Endothelial cell of umbilical vein (primary cell): Measurements from ENCODE around the gene MAP4K4. TPM values are rescaled to one million over a fixed set of nuclear protein-coding genes. Genes with fewer than 3 reads are reported as not detected.

Source experiments
- BruUV-seq: library from RNA; stranded (reverse); fragments of 400-500 nt; replicated peaks from 2 replicates; lab custom pipeline; 2021; lab: Mats Ljungman, UMichigan
- CTCF ChIA-PET: fragments of 300-600, 350-600 bp; sonication (Branson Sonifier 250); formaldehyde crosslinking; loops from one replicate; lab custom pipeline; 2021; ENCODE audit warnings: antibody characterized with exemption, inconsistent platforms; lab: Charles Lee
- POLR2A ChIA-PET: fragments of 300-600, 350-600 bp; sonication (Branson Sonifier 250); formaldehyde crosslinking; loops from one replicate; lab custom pipeline; 2021; ENCODE audit warnings: antibody characterized with exemption, inconsistent platforms; lab: Charles Lee
- DNase-seq: peaks from one replicate; pipeline ENCODE4 v3.0.0-alpha.2; 2011; ENCODE audit warnings: low read depth, low spot score
- FAIRE-seq: peaks from 2 replicates; lab custom pipeline; 2011; peaks lifted over from hg19 to GRCh38; lab: Jason Lieb, UNC
- H2AFZ ChIP-seq: 2 replicates; pipeline ENCODE4 v1.6.0; 2012; ENCODE audit warnings: low read depth, low read length, control low read depth, inconsistent platforms
- H3K27ac ChIP-seq: 2 replicates; pipeline ENCODE4 v1.5.1; 2011; ENCODE audit warnings: low read depth, mild to moderate bottlenecking, control low read depth, low read length, moderate library complexity; ENCODE audit not compliant: insufficient read depth
- H3K27me3 ChIP-seq, 2 experiments: 2 replicates each; pipeline versions ENCODE4 v1.6.0 to v1.6.1; 2011; ENCODE audit warnings: low read length in 2 of 2, mixed read lengths in 1 of 2; ENCODE audit not compliant: control insufficient read depth in 2 of 2, insufficient read depth in 2 of 2
- H3K36me3 ChIP-seq, 2 experiments: 2 replicates in 1 of 2; 3 replicates in 1 of 2; pipeline ENCODE4 v1.5.1; 2011; ENCODE audit warnings: low read length in 2 of 2, mild to moderate bottlenecking in 1 of 2, moderate library complexity in 1 of 2; ENCODE audit not compliant: control insufficient read depth in 2 of 2, insufficient read depth in 2 of 2; ENCODE audit errors: extremely low read depth in 1 of 2
- H3K4me1 ChIP-seq: 3 replicates; pipeline ENCODE4 v1.5.1; 2011; ENCODE audit warnings: mild to moderate bottlenecking, low read length; ENCODE audit not compliant: control insufficient read depth, insufficient read depth; ENCODE audit errors: extremely low read depth
- H3K4me2 ChIP-seq: 2 replicates; pipeline ENCODE4 v1.6.1; 2011; ENCODE audit warnings: low read length, control low read depth, mixed read lengths; ENCODE audit not compliant: insufficient read depth
- H3K4me3 ChIP-seq, 3 experiments: fragments of 200-600 bp in 1 of 3; sonication (generic), shearing (Covaris generic) in 1 of 3; replicated peaks in 1 of 3; 2 replicates each; pipeline ENCODE4 v1.5.1; 2011 to 2016; ENCODE audit warnings: control low read depth in 3 of 3, low read length in 3 of 3, mild to moderate bottlenecking in 2 of 3, inconsistent platforms in 1 of 3, low read depth in 1 of 3, moderate library complexity in 1 of 3; ENCODE audit not compliant: insufficient read depth in 1 of 3
- H3K79me2 ChIP-seq: 2 replicates; pipeline ENCODE4 v1.6.0; 2012; ENCODE audit warnings: low read length, inconsistent platforms; ENCODE audit not compliant: control insufficient read depth, insufficient read depth
- H3K9ac ChIP-seq: replicated peaks from 2 replicates; pipeline ENCODE3; 2011; ENCODE audit warnings: low read length, control low read depth; ENCODE audit not compliant: insufficient read depth; ENCODE audit errors: extremely low read depth
- H3K9me1 ChIP-seq: replicated peaks from 3 replicates; pipeline ENCODE4 v1.6.0; 2011; ENCODE audit warnings: mild to moderate bottlenecking, low read length; ENCODE audit not compliant: control insufficient read depth, insufficient read depth; ENCODE audit errors: extremely low read depth
- H3K9me3 ChIP-seq: replicated peaks from 2 replicates; pipeline ENCODE4 v1.5.1; 2012; ENCODE audit warnings: low read length, inconsistent platforms; ENCODE audit not compliant: control insufficient read depth, insufficient read depth
- H4K20me1 ChIP-seq: replicated peaks from 2 replicates; pipeline ENCODE3; 2011; ENCODE audit warnings: mild to moderate bottlenecking, low read length; ENCODE audit not compliant: control insufficient read depth, insufficient read depth; ENCODE audit errors: extremely low read depth
- CTCF ChIP-seq, 2 donors: IDR thresholded peaks; 1 replicate in 1 of 2; 2 replicates in 1 of 2; pipeline ENCODE4 v1.5.1; 2011; ENCODE audit warnings: low read length in 2 of 2, mild to moderate bottlenecking in 2 of 2, moderate library complexity in 2 of 2, control low read depth in 1 of 2, inconsistent platforms in 1 of 2, low read depth in 1 of 2; ENCODE audit not compliant: insufficient read depth in 1 of 2; ENCODE audit errors: extremely low read depth in 1 of 2
- EZH2 ChIP-seq: IDR thresholded peaks from 2 replicates; pipeline ENCODE4 v1.6.1; 2012; ENCODE audit warnings: borderline replicate concordance, low read depth, mild to moderate bottlenecking, moderate library complexity, low read length, inconsistent platforms; ENCODE audit not compliant: severe bottlenecking
- FOS ChIP-seq: IDR thresholded peaks from 2 replicates; pipeline ENCODE4 v1.6.1; 2011; ENCODE audit warnings: mild to moderate bottlenecking, low read length, moderate library complexity, borderline replicate concordance; ENCODE audit not compliant: insufficient read depth
- GATA2 ChIP-seq: IDR thresholded peaks from 2 replicates; pipeline ENCODE4 v1.7.0; 2011; ENCODE audit warnings: low read depth, mild to moderate bottlenecking, moderate library complexity, mixed read lengths, low read length; ENCODE audit not compliant: insufficient read length, insufficient read depth
- JUN ChIP-seq: IDR thresholded peaks from 2 replicates; pipeline ENCODE4 v1.6.1; 2011; ENCODE audit warnings: borderline replicate concordance, low read depth; ENCODE audit not compliant: insufficient read length, insufficient read depth
- MAX ChIP-seq: IDR thresholded peaks from 2 replicates; pipeline ENCODE4 v1.6.1; 2011; ENCODE audit not compliant: insufficient read depth, insufficient read length
- MYC ChIP-seq: IDR thresholded peaks from one replicate; pipeline ENCODE4 v1.6.1; 2011; ENCODE audit warnings: mild to moderate bottlenecking, low read depth, low read length
- POLR2A ChIP-seq: IDR thresholded peaks from 2 replicates; pipeline ENCODE4 v1.6.1; 2012; ENCODE audit warnings: low read depth, mild to moderate bottlenecking, control low read depth, low read length
- POLR2AphosphoS5 ChIP-seq: IDR thresholded peaks from 2 replicates; pipeline ENCODE4 v1.6.1; 2012; ENCODE audit warnings: low read depth, mild to moderate bottlenecking, control low read depth, low read length, moderate library complexity; ENCODE audit not compliant: insufficient read depth
- dilution Hi-C: fragments of 300-500 bp; cut with MboI; formaldehyde crosslinking; loops from one replicate; pipeline ENCODE4 v1.15.0; 2019; ENCODE audit warnings: low sequenced_read_pairs; ENCODE audit not compliant: extremely low pct_ligation_motif_present
- intact Hi-C: fragments of 100-400 bp; cut with micrococcal nuclease; formaldehyde crosslinking; loops from one replicate; pipeline ENCODE4 v1.10.0; 2022
- polyA plus RNA-seq, 4 experiments: library from polyadenylated mRNA; depleted of rRNA in 3 of 4; stranded (reverse) in 3 of 4; unstranded in 1 of 4; fragments of >200 nt; gene quantifications; 2 replicates each; pipeline versions ENCODE4 v1.2.1 to v1.2.3, GENCODE V29; 2011 to 2012; ENCODE audit warnings: missing spikeins in 1 of 4
- total RNA-seq: library from RNA; stranded (reverse); gene quantifications from 2 replicates; pipeline ENCODE4 v1.2.3, GENCODE V29; 2021

The MAP4K4 gene
- total and polyA plus RNA-seq, 2 donors (not counting 3 experiments of a cell fraction or from before 2014, with no cell fraction given) = 79.4 to 269 TPM

- H3K9me1 ChIP-seq = no peaks in the 10 kb centered on the region
- H3K4me2 ChIP-seq = peak overlapping the region; percentile 96
- POLR2A ChIA-PET = interaction anchor here (0.6 to 1.4 kb wide), 7 partner anchors 8 to 125 kb away, joined by 3 to 6 read pairs (median 4); no protein-coding TSS in a partner anchor
- H3K79me2 ChIP-seq = peaks cover 71% of the 10 kb centered on the region
- H3K27ac ChIP-seq = peak overlapping the region; percentile 85
- intact Hi-C loops = loop anchor here (2.0 to 10.0 kb wide), 7 partner anchors 57 to 607 kb away; no protein-coding TSS in a partner anchor
- TF ChIP-seq POLR2AphosphoS5 = peak; percentile 5
- TF ChIP-seq CTCF (IDR thresholded peaks at IDR 0.05; ENCODE audit: extremely low read depth in 1 of 2, insufficient read depth in 1 of 2, low read depth in 1 of 2, low read length in 2 of 2) = no peak
- CTCF ChIA-PET = interaction anchor here (0.7 to 3.6 kb wide), 16 partner anchors 25 to 358 kb away, joined by 3 to 64 read pairs (median 6); no protein-coding TSS in a partner anchor
- DNase-seq = peak; percentile 63
- H3K9me3 ChIP-seq = no peaks in the 10 kb centered on the region
- no peak overlapping the region for H2AFZ ChIP-seq
- H3K4me1 ChIP-seq = peaks cover 31% of the 10 kb centered on the region
- H4K20me1 ChIP-seq = peaks cover 8% of the 10 kb centered on the region
- H3K27me3 ChIP-seq = no peaks in the 10 kb centered on the region
- FAIRE-seq = no peak
- dilution Hi-C loops = no loop called here
- H3K36me3 ChIP-seq = peaks cover 2 to 4% of the 10 kb centered on the region in 2 experiments
- BruUV-seq = no TSS peak
- H3K4me3 ChIP-seq = peak overlapping the region; percentile 55 to 98 (median 96)
- peak overlapping the region; percentile 88 for H3K9ac ChIP-seq
Measured at GRCh38 chr2:101699755-101700461, 2.4 kb downstream of the MAP4K4 start.

- no peak for FAIRE-seq
- peaks cover 100% of the 10 kb centered on the region for H3K79me2 ChIP-seq
- no TSS peak for BruUV-seq
- intact Hi-C loops (no loop called here), dilution Hi-C loops (no loop called here)
- peak; percentile 52 for DNase-seq
- peak overlapping the region; percentile 67 for H3K27ac ChIP-seq
- no peaks in the 10 kb centered on the region for H3K9me3 ChIP-seq
- peaks cover 18% of the 10 kb centered on the region for H4K20me1 ChIP-seq
- H3K4me1 ChIP-seq = peaks cover 49% of the 10 kb centered on the region
- peaks cover 4 to 10% of the 10 kb centered on the region in 2 experiments for H3K36me3 ChIP-seq
- no peak overlapping the region for H3K4me3 ChIP-seq
- H3K9me1 ChIP-seq = no peaks in the 10 kb centered on the region
- no peak overlapping the region for H3K4me2 ChIP-seq
- no peak overlapping the region for H3K9ac ChIP-seq
- POLR2A ChIA-PET = no interaction called here
- CTCF ChIA-PET = interaction anchor here (1.0 to 1.2 kb wide), 2 partner anchors 67 to 128 kb away, joined by 3 to 4 read pairs; no protein-coding TSS in a partner anchor
- no peak overlapping the region for H2AFZ ChIP-seq
- TF ChIP-seq MAX (no peak), GATA2 (no peak), EZH2 (no peak), JUN (no peak), POLR2AphosphoS5 (no peak), FOS (no peak), MYC (no peak), POLR2A (no peak), CTCF (IDR thresholded peaks at IDR 0.05; ENCODE audit: extremely low read depth in 1 of 2, insufficient read depth in 1 of 2, low read depth in 1 of 2, low read length in 2 of 2) (no peak)
- H3K27me3 ChIP-seq = no peaks in the 10 kb centered on the region
Measured at GRCh38 chr2:101704046-101704466, 6.5 kb downstream of the MAP4K4 start.
